ENCODE measurements around the gene CACNB4.

- TF ChIP-seq CTCF (IDR thresholded peaks at IDR 0.05): no peak
- no peak for TF ChIP-seq POLR2A (IDR thresholded peaks at IDR 0.05)
Measured at GRCh38 chr2:151855111-151855510, 243.7 kb downstream of the CACNB4 start.
